Activated CD4-positive, CD25-positive, alpha-beta regulatory T cell treated with anti-CD3 and anti-CD28 coated beads, Interleukin-2, amount 50 U/mL, for 24 hours (primary cell): ENCODE measurements around the gene OLFM1.
"Not testable (repeated sequence)": the region's sequence is repeated elsewhere in the genome, so short reads cannot be mapped to it uniquely, and the experiment has no call there.

Source experiments
- ATAC-seq, 2 donors: fragments of 150-1000 bp; cut with Tn5 transposase; one replicate each; pipeline ENCODE4 v1.10.0; 2021; ENCODE audit warnings: mild to moderate bottlenecking in 1 of 2, moderate library complexity in 1 of 2

OLFM1 gene

GRCh38 chr9:135135929-135136315 lies 48.5 kb downstream of the OLFM1 start:
- no peak for ATAC-seq

GRCh38 chr9:135136481-135136880 lies 49.0 kb downstream of the OLFM1 start:
- no peak for ATAC-seq

DNA sequence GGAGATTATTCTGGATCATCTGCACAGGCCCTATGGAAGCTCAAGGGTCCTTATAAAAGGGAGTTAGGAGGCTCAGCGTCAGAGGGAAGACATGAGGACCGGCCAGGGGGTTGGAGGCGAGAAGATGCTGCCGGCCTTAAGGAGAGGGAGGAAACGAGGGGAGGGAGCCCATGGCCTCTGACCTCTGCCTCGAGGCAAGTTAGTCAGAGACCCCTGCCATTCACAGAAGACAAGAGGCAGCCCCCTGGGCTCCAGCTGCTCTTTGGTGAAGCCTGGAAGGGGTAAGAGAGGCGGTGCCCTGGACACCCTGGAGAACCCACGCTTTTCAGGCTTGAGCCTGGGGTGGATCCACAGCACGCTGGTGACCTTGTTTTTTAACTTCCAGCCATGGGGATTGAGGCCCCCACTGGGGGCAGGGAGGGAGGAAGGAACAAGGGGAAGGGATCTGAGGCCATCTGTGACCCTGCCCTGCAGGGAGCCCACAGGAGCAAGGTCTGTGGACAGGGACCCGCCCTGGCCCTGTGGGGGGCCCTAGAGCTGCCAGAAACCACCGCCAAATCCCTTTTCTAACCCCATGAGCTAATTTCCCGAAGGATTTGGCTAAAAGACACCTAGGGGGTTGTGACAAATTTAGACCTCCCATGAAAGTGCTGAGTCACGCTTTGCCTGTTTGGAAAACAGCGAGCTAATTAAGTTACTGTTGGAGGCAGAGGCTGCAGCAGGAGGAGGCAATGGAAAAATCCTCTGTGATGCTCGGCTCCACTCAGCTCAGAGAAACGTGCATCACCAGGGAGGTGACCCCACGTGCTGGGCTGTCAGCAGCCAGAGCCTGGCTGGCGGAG lies 49.7 kb downstream of the OLFM1 start:
- no peak for ATAC-seq

GRCh38 chr9:135138078-135138855 lies 50.8 kb downstream of the OLFM1 start:
- no peak for ATAC-seq

- ATAC-seq = no peak
Observed at GRCh38 chr9:135139366-135139959, 52.0 kb downstream of the OLFM1 start.

GRCh38 chr9:135141183-135141774 lies 53.8 kb downstream of the OLFM1 start:
- no peak for ATAC-seq

DNA sequence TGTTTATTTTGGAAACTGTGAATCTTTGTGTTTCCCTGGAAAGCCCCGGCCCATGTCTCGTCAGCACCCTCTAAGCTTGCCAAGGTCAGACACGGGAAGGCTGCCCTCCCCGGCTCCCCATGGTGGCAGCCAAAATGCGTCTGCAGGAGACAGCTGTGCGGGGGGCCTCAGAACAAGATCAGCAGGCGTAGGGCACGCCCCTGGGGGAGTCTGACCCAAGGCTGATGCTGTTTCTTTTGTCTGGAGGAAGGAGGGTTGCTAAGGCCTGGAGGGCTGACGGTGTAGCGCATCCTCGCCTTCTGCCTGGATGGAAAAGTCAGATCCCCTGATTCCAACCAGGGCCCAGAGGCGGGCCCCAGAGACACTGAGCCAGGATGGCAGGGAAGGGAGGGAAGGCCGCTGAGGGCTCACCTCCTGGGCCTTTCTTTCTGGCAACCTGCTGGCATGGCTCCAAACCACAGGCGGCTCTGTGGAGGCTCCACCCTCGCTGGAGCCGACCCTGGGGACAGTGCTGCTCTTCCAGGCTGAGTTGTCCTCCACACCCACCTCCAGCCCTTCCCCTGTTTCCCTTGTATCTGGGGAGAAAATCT lies 57.2 kb downstream of the OLFM1 start:
- no peak for ATAC-seq

DNA sequence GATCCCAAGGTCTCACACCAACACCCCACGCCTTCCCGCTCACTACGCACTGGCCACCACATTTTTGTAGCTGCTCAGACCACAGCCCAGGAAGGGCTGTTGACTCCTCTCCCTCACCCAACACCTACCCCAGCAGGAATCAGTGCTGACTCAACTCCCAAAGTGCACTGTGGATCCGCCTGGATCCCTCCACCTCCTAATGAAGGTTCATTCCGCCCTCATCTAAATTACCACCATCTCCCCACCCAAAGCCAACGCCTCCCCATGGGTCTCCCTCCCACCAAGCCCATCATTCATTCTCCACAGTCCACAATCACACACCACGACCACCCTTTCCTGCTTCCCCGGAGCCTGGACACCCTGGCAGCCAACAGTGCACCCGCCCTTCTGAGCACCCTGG lies 57.8 kb downstream of the OLFM1 start:
- no peak for ATAC-seq

GRCh38 chr9:135146241-135146640 lies 58.8 kb downstream of the OLFM1 start:
- ATAC-seq = no peak

DNA sequence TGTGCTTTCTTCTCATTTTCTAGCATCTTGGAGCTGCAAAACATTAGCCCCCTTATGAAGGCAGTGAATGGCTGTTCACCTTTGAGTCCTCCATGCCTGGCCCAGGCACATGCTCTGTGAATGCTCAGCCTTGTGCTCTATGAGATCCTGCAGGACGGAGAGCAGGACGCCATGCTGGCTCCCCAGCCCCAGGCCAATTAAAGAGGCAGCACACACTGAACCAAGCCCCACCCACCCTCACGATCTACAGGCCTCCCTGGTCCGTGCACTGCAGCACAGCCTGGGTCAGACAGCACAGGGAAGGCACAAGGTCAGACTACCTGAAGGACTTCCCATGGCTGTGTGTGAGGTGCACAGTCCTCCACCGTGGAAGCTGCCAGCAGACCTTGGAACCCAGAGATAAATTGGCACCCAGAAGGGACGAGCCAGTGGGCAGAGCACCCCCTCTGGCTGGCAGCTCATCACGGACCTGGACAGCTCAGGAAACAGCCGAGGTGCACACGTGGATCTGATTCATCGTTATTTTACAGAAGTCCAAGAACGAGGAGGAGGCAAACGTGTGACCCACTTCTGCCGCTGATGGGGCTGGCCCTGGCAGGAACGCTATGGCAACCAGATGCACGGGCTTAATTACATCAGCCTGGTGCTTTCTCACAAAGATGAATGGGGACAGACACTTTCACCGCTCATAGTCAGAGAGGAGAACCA lies 59.5 kb downstream of the OLFM1 start:
- ATAC-seq = no peak

GRCh38 chr9:135147474-135147805 lies 60.0 kb downstream of the OLFM1 start:
- no peak for ATAC-seq

- no peak for ATAC-seq
Observed at GRCh38 chr9:135147938-135148337, 60.5 kb downstream of the OLFM1 start.

DNA sequence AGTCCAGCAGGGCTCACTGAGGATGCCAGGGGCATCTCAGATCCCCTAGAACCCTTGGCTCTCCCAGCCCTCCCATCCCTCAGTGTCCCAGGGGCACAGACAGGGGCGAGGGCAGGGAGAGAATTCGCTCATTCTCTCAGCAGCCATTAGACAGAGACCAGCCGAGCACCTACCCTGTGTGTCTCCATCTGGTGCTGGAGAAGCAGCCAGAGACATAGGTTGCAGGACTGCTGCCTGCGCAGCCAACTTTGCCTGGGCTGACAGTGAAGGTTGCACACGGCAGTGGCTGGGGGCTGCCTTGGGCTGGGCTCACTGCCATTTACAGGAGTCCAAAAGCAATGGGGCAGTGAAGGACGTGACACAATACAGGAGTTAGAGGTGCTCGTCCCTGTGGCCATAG lies 60.9 kb downstream of the OLFM1 start:
- ATAC-seq = no peak

DNA sequence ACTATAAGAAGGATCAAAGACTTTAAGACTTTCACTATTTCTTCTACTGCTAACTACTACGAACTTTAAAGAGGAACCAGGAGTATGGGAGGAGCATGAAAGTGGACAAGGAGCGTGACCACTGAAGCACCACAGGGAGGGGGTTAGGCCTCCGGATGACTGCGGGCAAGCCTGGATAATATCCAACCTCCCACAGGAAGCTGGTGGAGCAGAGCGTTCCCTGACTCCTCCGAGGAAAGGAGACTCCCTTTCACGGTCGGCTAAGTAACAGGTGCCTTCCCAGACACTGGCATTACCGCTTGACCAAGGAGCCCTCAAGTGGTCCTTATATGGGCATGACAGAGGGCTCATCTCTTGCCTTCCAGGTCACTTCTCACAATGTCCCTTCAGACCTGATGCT lies 62.4 kb downstream of the OLFM1 start:
- not testable (repeated sequence) for ATAC-seq

- ATAC-seq = no peak
Observed at GRCh38 chr9:135150981-135151380, 63.5 kb downstream of the OLFM1 start.

GRCh38 chr9:135151757-135152613 lies 64.5 kb downstream of the OLFM1 start:
- ATAC-seq = no peak

DNA sequence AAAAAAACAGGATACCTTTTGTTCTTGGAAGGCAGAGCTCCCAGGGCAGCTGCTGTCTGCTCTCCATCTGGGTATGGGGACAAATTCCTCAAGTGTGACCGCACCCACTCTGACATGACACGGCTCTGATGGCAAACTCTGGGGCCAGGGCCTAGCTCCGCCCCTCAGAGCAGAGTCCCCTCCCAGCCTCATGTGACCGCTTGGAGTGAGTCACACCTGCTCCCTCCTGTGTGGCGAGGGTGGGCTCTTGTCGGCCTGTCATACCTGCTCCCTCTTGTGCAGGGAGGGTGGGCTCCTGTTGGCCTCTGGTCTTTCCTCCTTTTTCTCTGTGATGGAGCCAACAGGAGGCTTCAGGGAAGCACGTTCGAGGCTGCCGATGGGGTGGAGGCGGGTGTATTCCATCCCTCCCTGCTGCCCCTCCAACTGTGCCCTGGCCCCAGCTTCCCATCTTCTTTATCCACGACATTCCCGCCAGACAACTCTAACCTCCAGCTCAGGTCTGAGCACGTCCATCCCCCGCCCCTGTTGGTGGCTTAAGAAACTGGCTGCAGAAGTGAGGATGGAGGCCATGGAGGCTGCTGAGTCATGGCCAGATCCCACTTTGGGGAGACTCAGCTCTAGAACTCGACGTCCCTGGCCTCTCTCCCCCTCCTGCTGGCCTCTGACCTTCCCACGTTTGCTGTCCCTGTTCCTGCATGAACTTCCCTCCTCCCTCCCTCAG lies 65.3 kb downstream of the OLFM1 start:
- ATAC-seq = no peak

DNA sequence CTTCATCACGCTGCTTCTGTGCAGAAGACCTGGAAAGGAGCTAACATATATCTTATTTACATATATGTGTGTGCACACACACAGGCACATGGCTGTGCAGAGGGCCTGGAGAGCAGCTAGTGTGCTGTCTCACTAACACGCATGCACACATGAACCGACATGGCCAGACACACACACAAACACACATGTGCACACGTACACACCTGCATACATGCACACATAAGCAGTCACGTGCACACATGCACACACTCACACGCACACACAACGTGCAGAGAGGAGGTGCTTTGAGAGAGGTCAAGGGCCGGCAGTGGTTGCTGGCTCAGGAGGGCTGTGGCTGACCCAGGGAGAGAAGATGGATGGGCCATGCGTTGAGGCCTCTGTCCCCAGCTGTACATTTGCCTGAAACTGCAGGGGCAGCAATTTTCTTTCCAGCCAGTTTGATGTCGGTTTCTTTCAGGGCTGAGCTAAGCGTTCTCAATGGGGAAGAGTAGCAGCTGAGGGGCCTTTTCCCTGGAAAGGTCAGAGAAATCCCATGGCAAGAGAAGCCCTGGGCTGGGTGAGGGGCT lies 66.7 kb downstream of the OLFM1 start:
- no peak for ATAC-seq

DNA sequence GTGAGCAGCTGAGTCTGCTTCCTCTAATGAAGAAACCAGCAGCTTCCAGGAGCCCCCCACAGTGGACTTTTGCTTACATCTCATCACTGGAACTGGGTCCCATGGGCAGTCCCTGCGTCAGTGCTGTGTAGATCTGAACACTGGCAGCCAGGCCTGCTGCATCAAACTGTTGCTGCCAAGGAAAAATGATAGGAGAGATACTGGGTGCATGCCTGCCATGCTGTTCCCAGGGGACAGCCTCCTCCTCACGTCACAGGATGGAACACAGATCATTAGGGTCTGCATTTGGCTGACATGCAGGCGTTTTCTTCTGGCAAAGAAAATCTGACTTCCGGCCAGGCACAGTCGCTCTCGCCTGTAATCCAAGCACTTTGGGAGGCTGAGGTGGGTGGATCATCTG lies 67.9 kb downstream of the OLFM1 start:
- ATAC-seq = no peak
